OCI-LY1 (cell line): ENCODE results near the gene ACOT11.

Experiments
- CTCF ChIP-seq: fragments of 200-600 bp; sonication (generic), shearing (Covaris generic); IDR thresholded peaks from 2 replicates; pipeline ENCODE4 v1.5.1; 2017; ENCODE audit warnings: mild to moderate bottlenecking, antibody characterized with exemption, low read length, moderate library complexity, mixed read lengths
- EZH2 ChIP-seq: fragments of 200-600 bp; sonication (generic), shearing (Covaris generic); IDR thresholded peaks from 2 replicates; pipeline ENCODE4 v1.8.0; 2017; ENCODE audit warnings: borderline replicate concordance, mixed run types, mild to moderate bottlenecking, antibody characterized with exemption, low read length, moderate library complexity, mixed read lengths

- TF ChIP-seq CTCF, result no peak
- no peak for TF ChIP-seq EZH2
Measured at GRCh38 chr1:54502342-54502741, 45.7 kb upstream of the ACOT11 start.
